Stimulated activated CD8-positive, alpha-beta memory T cell treated with anti-CD3 and anti-CD28 coated beads, Interleukin-7, amount 100 ng/mL, for 48 hours (primary cell): ENCODE data around the gene CST9L.

Experiments
- DNase-seq, 2 donors: peaks; one replicate each; pipeline ENCODE4 v3.0.0-alpha.2; 2020; ENCODE audit warnings: low read depth in 1 of 2; ENCODE audit errors: extremely low read depth in 1 of 2

CST9L gene

DNA sequence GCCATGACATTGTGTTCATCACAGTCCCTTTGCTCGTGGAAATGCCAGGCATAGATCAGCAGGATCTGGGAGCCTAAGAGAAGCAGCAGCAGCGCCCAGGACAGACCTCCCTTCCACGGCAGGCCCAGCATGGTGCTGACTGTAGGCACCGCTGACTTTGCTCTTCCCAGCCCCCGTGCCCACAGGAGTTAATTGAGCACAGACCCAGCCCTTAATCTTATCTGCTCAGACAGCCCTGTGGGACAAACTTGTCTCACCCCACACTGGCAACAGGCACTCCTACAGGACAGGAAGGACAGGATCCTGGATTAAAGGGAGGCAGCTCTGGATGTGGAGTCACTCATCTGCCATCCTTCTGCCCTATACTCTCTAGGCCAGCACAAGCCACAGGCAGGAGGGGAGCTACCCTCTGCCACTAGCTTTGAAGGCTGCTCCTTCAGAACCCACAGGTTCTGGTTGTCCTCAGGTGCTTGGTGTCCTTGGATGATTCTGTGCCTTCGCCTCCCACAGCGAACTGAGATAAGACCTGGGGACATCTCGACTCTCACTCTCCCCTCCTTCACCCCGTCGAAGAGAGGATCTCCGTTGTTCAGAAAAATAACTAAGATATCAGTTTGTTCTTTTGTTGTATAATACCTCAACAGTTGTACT is at the start of gene CST9L:
Gene CST9L (minus strand): TSS at position 165 of the 651 bp plus-strand sequence. CDS start 34 bp downstream, at position 131.
- DNase-seq, result no peak

- no peak for DNase-seq
Observed at GRCh38 chr20:23614163-23614562, 45.9 kb upstream of the CST9L start.

GRCh38 chr20:23613676-23614075 is 45.4 kb upstream of the CST9L start:
- DNase-seq, result no peak

- no peak for DNase-seq
Observed at GRCh38 chr20:23612396-23612795, 44.1 kb upstream of the CST9L start.

DNA sequence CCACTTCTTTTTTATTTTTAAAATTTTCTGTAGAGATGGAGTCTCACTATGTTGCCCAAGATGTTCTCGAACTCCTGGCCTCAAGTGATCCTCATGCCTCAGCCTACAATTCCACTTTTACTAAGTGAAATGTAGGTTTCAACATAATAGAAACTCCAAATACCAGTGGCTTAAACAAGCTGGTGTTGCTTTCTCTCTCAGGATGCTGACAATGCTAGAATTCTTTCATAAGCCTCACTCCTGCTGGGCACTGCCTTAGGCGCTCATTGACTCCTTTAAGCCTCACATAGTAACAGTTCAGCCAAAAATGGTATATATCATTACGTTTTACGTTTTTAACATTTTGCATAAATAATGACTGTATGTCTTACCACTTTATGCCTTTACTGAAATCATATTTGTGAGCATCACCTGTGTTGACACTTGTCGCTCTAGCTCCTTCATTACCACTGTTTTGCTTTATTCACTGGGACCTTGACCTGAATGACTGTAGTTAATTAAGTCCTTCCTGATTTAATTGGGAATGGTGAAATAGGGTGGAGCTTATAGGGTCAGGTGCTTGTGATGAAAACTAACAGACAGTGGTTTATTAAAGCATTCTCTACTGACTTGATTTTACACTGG is 41.3 kb upstream of the CST9L start:
- DNase-seq, result no peak

DNA sequence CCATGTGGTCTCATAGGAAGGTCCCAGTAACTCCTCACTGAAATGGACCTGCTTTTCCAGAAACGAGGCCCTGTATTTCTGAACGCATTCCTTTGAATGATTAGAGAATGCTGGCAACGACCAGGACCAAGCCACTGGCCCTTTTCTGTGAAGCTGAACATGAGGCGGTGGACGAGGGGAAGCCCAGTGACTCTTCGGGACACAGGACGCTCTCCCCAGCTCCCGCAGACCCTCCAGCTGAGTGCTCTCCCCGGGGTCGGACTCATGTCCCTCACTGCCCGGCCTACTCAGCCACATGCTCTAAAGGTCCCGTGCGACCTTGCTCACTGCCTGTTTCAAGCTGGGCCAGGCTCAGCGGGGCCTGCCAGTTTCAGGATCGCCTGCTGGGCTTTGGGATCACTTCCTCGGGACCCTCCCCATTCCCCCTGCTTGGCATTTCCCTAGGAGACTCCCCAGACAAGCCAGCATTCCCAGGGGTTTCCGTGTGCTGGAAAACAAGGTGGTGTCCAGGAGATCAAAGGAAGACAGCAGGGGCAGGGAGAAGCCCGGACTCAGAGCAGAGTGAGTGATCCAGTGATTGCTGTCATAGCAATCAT is 40.1 kb upstream of the CST9L start:
- DNase-seq, result no peak

GRCh38 chr20:23607497-23608245 is 39.4 kb upstream of the CST9L start:
- no peak for DNase-seq

GRCh38 chr20:23606652-23607049 is 38.4 kb upstream of the CST9L start:
- DNase-seq, result peak; percentile 48 to 55

DNA sequence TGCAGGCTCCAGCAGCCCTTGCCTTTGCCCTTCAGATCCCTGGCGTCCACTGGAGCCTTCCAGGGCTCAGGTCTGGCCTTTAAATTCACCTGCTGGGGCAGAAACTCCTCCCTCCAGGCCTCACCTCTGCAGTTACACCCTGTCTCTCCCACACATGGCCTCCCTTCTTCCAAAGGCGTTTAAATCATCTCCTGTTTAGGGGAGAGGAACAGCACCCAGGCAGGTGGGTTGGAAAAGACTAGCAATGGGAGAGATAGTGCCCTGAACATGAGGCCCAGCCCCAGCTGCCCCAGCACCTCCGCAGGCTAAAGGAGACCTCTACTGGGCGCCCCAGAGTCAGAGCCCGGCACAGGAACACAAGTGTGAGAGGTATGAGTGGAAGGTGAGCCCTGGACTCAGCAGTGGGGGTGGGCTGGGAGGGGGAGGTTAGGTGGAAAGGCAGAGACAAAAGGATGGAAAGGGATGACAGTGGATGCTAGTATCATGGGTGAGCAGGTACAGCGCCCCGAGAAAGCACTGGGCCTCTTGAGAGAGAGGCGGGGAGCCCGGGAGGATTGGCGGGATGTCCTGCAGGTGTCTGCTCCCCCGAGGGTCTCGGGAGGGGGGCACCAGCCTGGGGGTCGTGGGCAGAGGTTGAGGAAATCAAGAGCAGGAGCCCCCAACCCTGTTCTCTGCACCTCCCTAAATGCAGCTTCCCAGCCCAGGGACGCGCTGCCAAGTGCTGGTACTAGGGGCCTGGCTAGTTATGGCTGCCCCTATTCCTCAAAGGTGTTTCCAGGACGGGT is 37.8 kb upstream of the CST9L start, which contains the start of gene CST9:
Gene CST9 (minus strand): TSS at position 51 of the 785 bp plus-strand sequence. CDS start 53 bp downstream, outside the sequence.
- DNase-seq, result no peak

GRCh38 chr20:23604306-23604705 is 36.0 kb upstream of the CST9L start:
- DNase-seq, result no peak

GRCh38 chr20:23603321-23603720 is 35.0 kb upstream of the CST9L start:
- no peak for DNase-seq

- no peak for DNase-seq
Observed at GRCh38 chr20:23602699-23603098, 34.4 kb upstream of the CST9L start.

GRCh38 chr20:23602241-23602640 is 34.0 kb upstream of the CST9L start:
- DNase-seq, result no peak

DNA sequence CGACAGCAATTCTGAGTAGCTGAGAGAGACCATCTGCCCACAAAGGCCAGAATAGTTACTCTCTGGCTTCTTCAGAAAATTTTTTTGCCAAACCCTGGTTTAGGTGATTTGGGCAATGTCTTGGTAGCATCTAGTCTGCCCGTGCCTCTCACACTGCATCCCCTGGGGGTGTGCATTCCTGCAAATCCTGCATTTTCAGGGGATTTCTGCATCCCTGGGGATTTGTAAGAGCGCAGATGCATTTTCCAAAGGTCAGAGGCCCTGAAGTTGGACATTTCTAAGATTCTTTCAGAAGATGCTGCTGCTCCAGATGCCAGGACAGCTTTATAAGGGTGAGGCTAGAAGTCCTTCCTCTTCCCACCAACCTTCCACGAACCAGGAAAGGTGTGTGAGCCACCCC is 33.4 kb upstream of the CST9L start:
- no peak for DNase-seq

- DNase-seq, result no peak
Observed at GRCh38 chr20:23598481-23598880, 30.2 kb upstream of the CST9L start.

- DNase-seq, result no peak
Observed at GRCh38 chr20:23596579-23597250, 28.4 kb upstream of the CST9L start.

DNA sequence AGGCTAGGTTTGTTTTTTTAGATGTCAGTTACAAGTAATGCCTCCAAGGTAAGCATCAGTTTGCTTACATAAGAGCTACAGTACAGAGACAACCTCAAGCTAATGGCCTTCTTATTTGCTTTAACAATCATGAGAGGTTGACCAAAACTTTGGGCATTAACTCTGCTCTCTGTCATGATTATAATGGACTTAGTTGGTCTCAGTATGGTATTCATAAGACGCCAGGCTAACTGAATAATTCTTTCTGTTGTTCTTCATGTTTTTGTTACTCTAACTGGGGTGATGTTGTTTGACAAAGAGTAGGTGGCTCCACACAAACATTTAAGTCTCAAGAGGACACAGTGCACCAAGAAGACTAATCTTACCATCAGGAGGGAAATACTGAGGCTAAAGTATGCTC is 27.7 kb upstream of the CST9L start:
- DNase-seq, result no peak

GRCh38 chr20:23588434-23589403 is 20.4 kb upstream of the CST9L start:
- DNase-seq, result no peak

- no peak for DNase-seq
Observed at GRCh38 chr20:23587631-23588030, 19.3 kb upstream of the CST9L start.
